GM23338 (cell line): ENCODE results near the gene LEFTY2. TPM values are rescaled to one million over a fixed set of nuclear protein-coding genes. Genes with fewer than 3 reads are reported as not detected.
A peak's percentile ranks its signal among the peaks of the same experiment; 100 is the strongest.

Experiments used
- ATAC-seq: fragments of 200-7000 bp; cut with Tn5 transposase; 3 replicates; pipeline ENCODE4 v1.9.1; 2020
- DNase-seq: peaks from one replicate; pipeline ENCODE4 v3.0.0-alpha.2; 2015; ENCODE audit warnings: low spot score
- H2AFZ ChIP-seq: fragments of 200-600 bp; sonication (generic); 2 replicates; pipeline ENCODE4 v1.8.0; 2016; ENCODE audit warnings: antibody characterized with exemption, mild to moderate bottlenecking, moderate library complexity
- H3F3A ChIP-seq: fragments of 200-600 bp; sonication (generic); replicated peaks from 2 replicates; pipeline ENCODE4 v1.8.0; 2017; ENCODE audit warnings: antibody characterized with exemption, mixed run types, low read depth
- H3K27ac ChIP-seq: fragments of 200-600 bp; sonication (generic); 2 replicates; pipeline ENCODE4 v1.6.1; 2016; ENCODE audit warnings: low read depth
- H3K27me3 ChIP-seq: fragments of 200-600 bp; sonication (generic); 2 replicates; pipeline ENCODE4 v1.8.0; 2016; ENCODE audit warnings: mild to moderate bottlenecking, mixed run types, moderate library complexity; ENCODE audit not compliant: insufficient read depth
- H3K36me3 ChIP-seq: fragments of 200-600 bp; sonication (generic); 2 replicates; pipeline ENCODE4 v1.8.0; 2016; ENCODE audit warnings: mild to moderate bottlenecking; ENCODE audit not compliant: insufficient read depth
- H3K4me1 ChIP-seq: fragments of 200-600 bp; sonication (generic); 2 replicates; pipeline ENCODE4 v1.8.0; 2016; ENCODE audit warnings: mild to moderate bottlenecking, moderate library complexity; ENCODE audit not compliant: insufficient read depth
- H3K4me2 ChIP-seq: fragments of 200-600 bp; sonication (generic); 2 replicates; pipeline ENCODE4 v1.7.1; 2017; ENCODE audit warnings: mixed run types
- H3K4me3 ChIP-seq: fragments of 200-600 bp; sonication (generic); 2 replicates; pipeline ENCODE4 v1.6.1; 2016; ENCODE audit warnings: mixed run types
- H3K79me2 ChIP-seq: fragments of 200-600 bp; sonication (generic); replicated peaks from 2 replicates; pipeline ENCODE4 v1.8.0; 2017; ENCODE audit warnings: mild to moderate bottlenecking; ENCODE audit not compliant: insufficient read depth
- H3K9me2 ChIP-seq: fragments of 200-600 bp; sonication (generic); 2 replicates; pipeline ENCODE4 v1.8.0; 2017; ENCODE audit not compliant: insufficient read depth
- H4K20me1 ChIP-seq: fragments of 200-600 bp; sonication (generic); replicated peaks from 2 replicates; pipeline ENCODE4 v1.8.0; 2017; ENCODE audit warnings: mild to moderate bottlenecking; ENCODE audit not compliant: insufficient read depth
- H3K27ac Mint-ChIP-seq: 2 replicates; pipeline ENCODE4 v1.8.0; 2020; ENCODE audit warnings: inconsistent platforms, mild to moderate bottlenecking, moderate library complexity, mixed read lengths
- H3K27me3 Mint-ChIP-seq: 3 replicates; pipeline ENCODE4 v1.8.0; 2022; ENCODE audit warnings: low read depth, mild to moderate bottlenecking, moderate library complexity, mixed read lengths, inconsistent platforms; ENCODE audit not compliant: insufficient read depth, poor library complexity
- H3K36me3 Mint-ChIP-seq: 3 replicates; pipeline ENCODE4 v1.8.0; 2021; ENCODE audit warnings: low read depth, mild to moderate bottlenecking, inconsistent platforms, moderate library complexity, mixed read lengths
- H3K4me1 Mint-ChIP-seq: 3 replicates; pipeline ENCODE4 v1.8.0; 2020; ENCODE audit warnings: mild to moderate bottlenecking, inconsistent platforms, mixed read lengths
- H3K4me3 Mint-ChIP-seq: 3 replicates; pipeline ENCODE4 v1.8.0; 2021; ENCODE audit warnings: moderate library complexity, mild to moderate bottlenecking, inconsistent platforms, mixed read lengths
- H3K9me3 Mint-ChIP-seq: 3 replicates; pipeline ENCODE4 v1.8.0; 2020; ENCODE audit warnings: moderate library complexity, mild to moderate bottlenecking, inconsistent platforms, mixed read lengths
- CREB1 ChIP-seq: fragments of 250-450 bp; sonication (Bioruptor Pico); IDR thresholded peaks from 2 replicates; pipeline ENCODE4 v1.5.0; 2020; ENCODE audit warnings: low read depth, mild to moderate bottlenecking, moderate library complexity
- CTCF ChIP-seq, 2 experiments: fragments of 200-600 bp in 1 of 2; sonication (generic) in 1 of 2; conservative IDR thresholded peaks; 2 replicates each; pipeline versions ENCODE4 v1.5.1 to v1.6.1; 2016 to 2017; ENCODE audit warnings: antibody characterized with exemption in 2 of 2, low read depth in 2 of 2, mild to moderate bottlenecking in 2 of 2, moderate library complexity in 1 of 2
- ETS1 ChIP-seq: IDR thresholded peaks from 2 replicates; pipeline ENCODE4 v1.6.1; 2016; ENCODE audit warnings: antibody characterized with exemption
- EZH2 ChIP-seq: fragments of 200-600 bp; sonication (generic); IDR thresholded peaks from one replicate; pipeline ENCODE4 v1.8.0; 2017; ENCODE audit warnings: antibody characterized with exemption, mild to moderate bottlenecking, low read depth; ENCODE audit not compliant: unreplicated experiment
- EZH2phosphoT487 ChIP-seq: fragments of 200-600 bp; sonication (generic); IDR thresholded peaks from one replicate; pipeline ENCODE4 v1.8.1; 2018; ENCODE audit warnings: antibody characterized with exemption; ENCODE audit not compliant: unreplicated experiment
- JUNB ChIP-seq: IDR thresholded peaks from one replicate; pipeline ENCODE4 v1.6.1; 2016; ENCODE audit warnings: antibody characterized with exemption; ENCODE audit not compliant: unreplicated experiment
- NANOG ChIP-seq: IDR thresholded peaks from 2 replicates; pipeline ENCODE4 v1.6.1; 2016; ENCODE audit warnings: antibody characterized with exemption, borderline replicate concordance
- POLR2AphosphoS5 ChIP-seq: IDR thresholded peaks from 2 replicates; pipeline ENCODE4 v1.6.1; 2016; ENCODE audit warnings: antibody characterized with exemption, low read depth
- REST ChIP-seq: IDR thresholded peaks from one replicate; pipeline ENCODE4 v1.6.1; 2018; ENCODE audit warnings: antibody characterized with exemption; ENCODE audit not compliant: unreplicated experiment
- STAT1 ChIP-seq: IDR thresholded peaks from one replicate; pipeline ENCODE4 v1.6.1; 2016; ENCODE audit warnings: antibody characterized with exemption; ENCODE audit not compliant: unreplicated experiment
- ZNF114 ChIP-seq: fragments of 250-450 bp; sonication (Bioruptor Pico); IDR thresholded peaks from 2 replicates; pipeline ENCODE4 v1.5.0; 2020; ENCODE audit warnings: mild to moderate bottlenecking, moderate library complexity
- ZNF331 ChIP-seq: fragments of 250-450 bp; sonication (Bioruptor Pico); IDR thresholded peaks from 2 replicates; pipeline ENCODE4 v1.5.0; 2020; ENCODE audit warnings: low read depth, mild to moderate bottlenecking, moderate library complexity
- ZNF462 ChIP-seq: fragments of 250-450 bp; sonication (Bioruptor Pico); IDR thresholded peaks from 2 replicates; pipeline ENCODE4 v1.5.0; 2020; ENCODE audit warnings: mild to moderate bottlenecking, moderate library complexity
- polyA plus RNA-seq: library from polyadenylated mRNA; unstranded; fragments of >200 nt; fragmentation: Nextera tagmentation; extraction: Ambion mirVana; gene quantifications from 2 replicates; pipeline ENCODE4 v1.2.1, GENCODE V29; 2016
- total RNA-seq: library from RNA; depleted of rRNA; stranded (reverse); fragments of >200 nt; shearing (Covaris generic); gene quantifications from 2 replicates; pipeline ENCODE4 v1.2.3, GENCODE V29; 2014

The LEFTY2 gene
- total and polyA plus RNA-seq, 2 experiments from 2014 or later = 8.3 to 12.4 TPM

- Histone ChIP-seq H3K4me3 (peak overlapping the region; percentile 93; the same call in 1 of the 2 replicates), H3K9me2 (no peaks in the 10 kb centered on the region), H3K27ac (no peak overlapping the region), H2AFZ (no peak overlapping the region), H3K79me2 (peaks cover 22% of the 10 kb centered on the region), H3K4me1 (peaks cover 28% of the 10 kb centered on the region), H3K4me2 (peak overlapping the region; percentile 89), H3K27me3 (no peaks in the 10 kb centered on the region), H3K36me3 (peaks cover 34% of the 10 kb centered on the region), H3F3A (peaks cover 17% of the 10 kb centered on the region), H4K20me1 (peaks cover 13% of the 10 kb centered on the region; the same call in 1 of the 2 replicates)
- no peak overlapping the region for H3K27ac Mint-ChIP-seq
- ATAC-seq = no peak
- H3K36me3 Mint-ChIP-seq = peaks cover 60% of the 10 kb centered on the region
- peak overlapping the region; percentile 96 for H3K4me3 Mint-ChIP-seq
- H3K4me1 Mint-ChIP-seq = peaks cover 19% of the 10 kb centered on the region
- no peaks in the 10 kb centered on the region for H3K9me3 Mint-ChIP-seq
- TF ChIP-seq REST (no peak), POLR2AphosphoS5 (no peak), EZH2 (no peak), JUNB (no peak), ZNF331 (CRISPR knock-in tag) (no peak), NANOG (no peak), ZNF114 (no peak), CREB1 (CRISPR knock-in tag) (no peak), CTCF (conservative IDR thresholded peaks at IDR 0.05; ENCODE audit: low read depth in 2 of 2) (no peak), ETS1 (no peak), ZNF462 (no peak), EZH2phosphoT487 (no peak), STAT1 (no peak)
- DNase-seq = no peak
- H3K27me3 Mint-ChIP-seq = peaks cover 14% of the 10 kb centered on the region
These were observed 19.0 kb downstream of the LEFTY2 start for GRCh38 chr1:225921734-225922709.
